ENCODE data around the gene DNAH17.
A peak's percentile ranks its signal among the peaks of the same experiment; 100 is the strongest.

DNAH17 gene

GRCh38 chr17:78494696-78495330, 82.4 kb downstream of the DNAH17 start:
- no peak for DNase-seq

GRCh38 chr17:78493853-78494695, 83.1 kb downstream of the DNAH17 start:
- DNase-seq, result no peak

DNA sequence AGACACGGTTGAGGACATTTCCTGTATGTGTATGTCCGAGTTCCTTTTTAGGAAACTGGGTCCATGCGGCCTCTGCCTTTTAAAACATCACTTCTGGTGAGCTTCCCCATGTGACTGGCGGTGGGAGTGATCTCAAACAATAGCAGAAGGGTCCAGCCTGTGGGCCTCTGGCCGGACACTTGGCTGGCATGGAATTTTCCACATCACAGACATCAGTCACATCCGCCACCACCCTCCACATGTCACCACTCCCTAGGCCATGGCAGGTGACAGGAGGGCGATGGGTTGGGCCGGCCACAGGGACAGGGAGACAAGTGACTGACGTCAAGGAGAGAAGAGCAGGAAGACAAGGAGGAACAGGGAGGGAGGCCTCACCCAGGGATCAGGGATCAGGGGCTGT, 83.7 kb downstream of the DNAH17 start:
- DNase-seq, result no peak

GRCh38 chr17:78492116-78492799, 84.9 kb downstream of the DNAH17 start:
- no peak for DNase-seq

DNA sequence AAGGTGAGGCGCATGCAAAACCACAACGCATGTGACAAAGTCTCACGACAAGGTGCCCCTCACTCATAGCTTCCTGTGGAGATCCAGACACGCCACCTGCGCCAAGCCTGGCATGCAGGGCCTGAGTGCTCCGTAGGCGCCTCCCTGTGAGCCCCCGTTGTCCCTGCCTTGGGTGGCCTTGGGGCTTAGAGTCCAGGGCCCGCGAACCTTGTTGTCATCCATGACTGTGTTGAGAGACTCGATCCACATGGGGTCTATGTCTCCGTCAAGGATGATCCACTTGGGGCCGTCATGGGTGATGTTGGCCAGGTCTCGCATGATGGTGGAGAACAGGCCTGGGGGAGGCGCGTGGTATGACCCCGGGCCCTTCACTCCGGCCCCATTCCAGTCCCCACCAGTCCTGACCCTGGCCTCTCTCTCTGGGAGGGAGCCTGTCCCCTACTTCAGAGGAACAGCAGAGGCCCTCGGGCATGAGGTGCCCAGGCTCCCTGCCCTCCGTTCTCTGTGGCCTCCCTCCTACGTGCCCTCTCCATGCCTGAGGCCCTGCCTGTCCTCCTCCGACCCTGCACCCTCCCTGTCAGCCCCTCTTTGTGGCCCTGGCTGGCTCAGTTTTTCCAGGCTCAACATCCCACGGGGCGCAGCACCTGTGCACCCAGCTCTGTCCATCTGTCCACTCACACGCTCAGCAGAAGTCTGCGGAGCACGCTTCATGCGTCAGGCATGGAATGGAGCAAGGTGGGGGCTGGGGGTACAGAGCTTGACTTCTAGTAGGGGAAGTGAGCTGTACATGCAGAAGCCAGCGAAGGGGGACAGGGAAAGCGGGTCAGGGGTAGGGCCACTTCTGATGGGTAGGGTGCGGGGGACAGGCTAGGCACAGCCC, 85.7 kb downstream of the DNAH17 start:
- DNase-seq, result no peak

- no peak for DNase-seq
These were observed 86.5 kb downstream of the DNAH17 start for GRCh38 chr17:78490673-78491072.

DNA sequence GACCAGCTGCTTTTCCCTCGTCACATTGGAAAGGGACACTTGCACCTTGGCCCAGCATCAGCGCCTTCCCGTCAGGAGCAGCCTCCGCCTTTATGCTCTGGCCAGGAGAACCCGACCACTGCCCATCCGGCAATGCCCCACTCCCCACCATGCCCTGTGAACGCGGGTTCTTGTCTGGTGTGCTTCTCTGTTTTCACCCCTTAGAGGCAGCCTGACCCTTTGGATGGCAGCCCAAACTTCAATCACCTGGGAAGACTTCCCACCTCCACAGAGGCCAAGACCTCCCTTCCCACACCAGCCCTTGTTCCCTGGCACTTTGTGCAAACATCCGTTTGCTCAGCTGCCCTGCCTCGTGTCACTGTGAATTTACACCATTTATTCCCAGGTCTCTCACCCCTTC, 87.0 kb downstream of the DNAH17 start:
- no peak for DNase-seq

DNA sequence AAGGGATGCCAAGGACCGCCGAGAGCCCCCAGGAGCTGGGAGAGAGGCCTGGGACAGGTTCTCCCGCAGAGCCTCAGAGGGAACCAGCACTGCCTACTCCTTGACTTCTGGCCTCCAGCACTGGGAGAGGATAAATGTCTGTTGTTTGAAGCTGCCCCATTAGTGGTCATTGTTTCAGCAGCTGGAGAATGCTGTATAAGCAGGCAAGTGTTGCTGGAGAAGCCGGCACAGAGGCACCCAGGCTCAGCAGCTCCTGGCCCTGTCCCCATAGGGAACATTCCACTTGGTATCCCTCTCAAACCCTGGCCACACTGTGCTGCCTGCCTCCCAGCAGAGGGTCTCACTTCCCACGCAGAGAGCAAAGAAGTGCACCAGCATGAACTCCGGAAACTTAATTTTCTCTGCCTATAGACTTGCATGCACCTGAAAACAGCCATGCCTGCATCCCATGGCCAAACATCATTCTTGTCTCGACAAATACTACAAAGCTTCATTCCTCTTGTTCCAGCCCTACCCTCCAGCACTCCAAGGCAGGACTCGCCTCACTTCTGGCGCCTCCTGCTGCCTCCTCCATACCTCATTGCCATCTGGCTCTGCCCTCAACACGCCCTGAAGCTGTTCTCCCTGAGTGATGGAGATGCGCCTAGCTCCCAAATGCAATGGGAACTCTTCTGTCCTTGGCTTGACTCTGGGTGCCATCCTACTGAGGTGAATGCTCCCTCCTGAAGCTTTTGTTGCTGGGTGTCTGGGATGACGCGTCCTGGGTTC, 88.1 kb downstream of the DNAH17 start:
- DNase-seq, result no peak

- no peak for DNase-seq
These were observed 89.0 kb downstream of the DNAH17 start for GRCh38 chr17:78488156-78488555.

GRCh38 chr17:78486946-78487680, 90.1 kb downstream of the DNAH17 start:
- no peak for DNase-seq

- DNase-seq, result no peak
These were observed 90.9 kb downstream of the DNAH17 start for GRCh38 chr17:78486228-78486802.

GRCh38 chr17:78485290-78486168, 91.7 kb downstream of the DNAH17 start:
- DNase-seq, result no peak

DNA sequence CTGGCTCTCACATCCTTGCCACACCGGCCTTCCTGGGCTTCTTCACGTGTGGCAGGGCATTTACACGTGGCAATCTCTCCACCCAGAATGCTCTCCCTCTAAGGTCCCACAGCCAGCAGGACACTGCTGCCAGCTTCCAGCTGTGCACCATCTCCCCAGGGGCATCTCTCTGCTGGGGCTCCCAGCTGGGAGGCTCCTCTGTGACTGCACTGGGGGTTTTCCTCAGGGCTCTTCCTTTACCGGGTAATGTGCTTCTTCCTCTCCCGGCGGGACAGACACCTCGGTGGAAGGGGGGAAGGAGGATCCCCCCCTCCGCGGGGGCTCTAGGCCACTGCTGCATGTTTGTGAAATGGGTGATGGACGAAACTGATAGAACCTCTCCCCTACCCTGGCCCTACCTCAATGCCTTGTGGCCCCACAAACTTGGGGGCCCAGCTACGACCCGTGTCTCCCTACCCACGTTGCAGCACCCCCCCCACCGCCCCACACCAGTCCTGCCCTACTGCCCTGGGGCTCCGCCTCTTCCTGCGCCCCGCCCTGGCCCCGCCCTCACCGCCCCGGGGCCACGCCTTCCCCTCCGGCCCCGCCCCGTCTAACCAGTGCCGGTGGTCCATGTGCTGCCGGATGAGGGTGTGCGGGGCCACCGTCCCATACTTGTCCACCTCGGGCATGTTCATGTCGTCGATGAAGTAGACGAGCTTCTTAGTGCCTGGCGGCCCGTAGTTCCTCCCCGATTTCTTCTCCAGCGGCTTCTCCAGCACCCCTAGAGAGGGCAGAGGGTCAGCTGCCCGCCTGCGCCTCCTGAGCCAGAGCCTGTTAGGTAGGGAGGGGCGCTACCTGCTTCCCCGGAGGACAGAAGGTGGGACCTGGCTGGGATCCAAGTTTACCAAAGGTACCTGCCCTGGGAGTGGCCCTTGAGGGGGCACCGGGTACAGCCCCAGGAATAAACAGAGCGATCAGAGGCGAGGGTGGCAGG, 92.6 kb downstream of the DNAH17 start:
- DNase-seq, result peak in 4 of 5 donors; percentile 37 to 62 (median 43)

DNA sequence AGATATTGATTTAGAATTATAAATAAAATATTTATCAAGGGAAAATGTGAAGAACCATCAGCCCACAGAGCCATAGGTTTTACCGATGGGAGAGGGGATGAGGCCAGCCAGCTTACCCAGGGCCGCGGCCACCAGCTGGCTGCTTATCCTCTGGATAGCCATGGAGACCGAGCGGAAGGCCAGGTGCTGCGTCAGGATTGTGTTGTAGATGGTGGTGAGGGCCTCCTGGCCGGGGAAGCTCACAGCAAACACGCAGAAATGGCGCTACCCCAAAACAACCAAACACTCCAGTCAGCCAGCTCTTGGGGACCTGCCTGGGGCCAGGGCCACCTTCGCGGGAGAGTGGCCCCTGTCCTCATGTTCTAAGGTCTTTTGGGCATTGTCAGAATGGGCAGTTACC, 97.8 kb downstream of the DNAH17 start:
- DNase-seq, result no peak

GRCh38 chr17:78478757-78479297, 98.4 kb downstream of the DNAH17 start:
- no peak for DNase-seq

DNA sequence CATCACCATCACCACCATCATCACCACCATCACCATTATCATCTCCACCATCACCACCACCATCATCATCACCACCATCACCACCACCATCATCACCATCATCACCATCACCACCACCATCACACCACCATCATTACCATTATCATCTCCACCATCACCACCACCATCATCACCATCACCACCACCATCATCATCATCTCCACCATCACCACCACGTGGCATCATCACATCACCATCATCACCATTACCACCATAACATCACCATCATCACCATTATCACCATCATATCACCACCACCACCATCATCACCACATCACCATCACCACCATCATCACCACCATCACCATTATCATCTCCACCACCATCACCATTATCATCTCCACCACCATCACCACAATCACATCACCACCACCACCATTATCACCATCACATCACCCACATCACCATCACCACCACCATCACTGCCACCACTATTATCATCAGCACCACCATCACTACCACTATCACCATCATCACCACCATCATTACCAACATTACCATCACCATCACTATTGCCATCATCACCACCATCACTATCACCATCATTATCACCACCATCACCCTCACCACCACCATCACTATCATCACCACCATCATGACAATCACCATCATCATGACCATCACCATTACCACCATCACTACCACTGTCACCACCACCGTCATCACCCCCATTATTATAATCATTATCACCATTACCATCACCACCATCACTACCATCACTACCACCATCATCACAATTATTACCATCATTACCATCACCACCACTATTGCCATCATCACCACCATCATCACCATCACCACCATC, 99.1 kb downstream of the DNAH17 start:
- DNase-seq, result no peak

DNA sequence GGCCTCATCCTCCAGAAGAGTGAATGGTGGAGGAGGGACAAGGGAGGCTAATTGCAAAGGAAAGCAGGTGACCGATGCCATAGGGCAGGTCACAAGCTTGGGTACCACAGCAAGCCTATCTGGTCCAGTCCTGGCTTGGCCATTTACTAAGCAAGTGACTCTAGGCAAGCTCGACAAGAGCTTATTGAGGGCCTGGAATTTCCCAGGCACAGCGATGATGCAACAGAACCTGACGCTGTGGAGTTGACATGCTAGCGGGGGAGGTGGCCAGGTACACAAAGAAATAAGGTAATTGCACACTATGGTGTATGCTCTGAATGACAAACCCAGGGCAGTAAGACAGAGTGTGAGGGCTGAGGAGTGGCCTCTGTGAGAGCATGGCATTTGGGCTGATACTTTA, 100.2 kb downstream of the DNAH17 start:
- no peak for DNase-seq
